Activated T-cell treated with anti-CD3 and anti-CD28 coated beads for 24 hours (primary cell): Measurements from ENCODE around the gene SNCB.

Source experiments
- DNase-seq: peaks from one replicate; pipeline ENCODE4 v3.0.0-alpha.2; 2020; ENCODE audit warnings: low read depth

SNCB gene

DNA sequence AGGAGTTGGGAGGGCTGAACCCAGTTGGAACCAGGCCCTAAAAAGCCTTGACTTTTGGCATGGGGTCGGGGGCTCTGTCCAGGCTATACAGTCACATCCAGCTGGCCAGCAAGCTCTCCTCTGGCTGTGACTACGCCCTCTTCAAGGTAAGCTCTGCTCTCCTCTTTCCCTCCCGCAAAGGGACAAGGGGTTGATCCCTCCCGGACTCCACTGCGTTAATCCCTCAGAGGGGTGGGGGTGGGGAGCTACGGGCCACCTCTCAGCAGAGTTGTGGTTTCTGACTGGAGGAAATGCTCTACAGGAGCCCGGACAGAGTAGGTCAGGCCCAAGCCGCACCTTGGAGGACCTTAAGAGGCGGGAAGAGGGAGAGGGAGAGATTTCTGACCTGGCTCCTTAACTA lies 14.0 kb upstream of the SNCB start:
- no peak for DNase-seq

DNA sequence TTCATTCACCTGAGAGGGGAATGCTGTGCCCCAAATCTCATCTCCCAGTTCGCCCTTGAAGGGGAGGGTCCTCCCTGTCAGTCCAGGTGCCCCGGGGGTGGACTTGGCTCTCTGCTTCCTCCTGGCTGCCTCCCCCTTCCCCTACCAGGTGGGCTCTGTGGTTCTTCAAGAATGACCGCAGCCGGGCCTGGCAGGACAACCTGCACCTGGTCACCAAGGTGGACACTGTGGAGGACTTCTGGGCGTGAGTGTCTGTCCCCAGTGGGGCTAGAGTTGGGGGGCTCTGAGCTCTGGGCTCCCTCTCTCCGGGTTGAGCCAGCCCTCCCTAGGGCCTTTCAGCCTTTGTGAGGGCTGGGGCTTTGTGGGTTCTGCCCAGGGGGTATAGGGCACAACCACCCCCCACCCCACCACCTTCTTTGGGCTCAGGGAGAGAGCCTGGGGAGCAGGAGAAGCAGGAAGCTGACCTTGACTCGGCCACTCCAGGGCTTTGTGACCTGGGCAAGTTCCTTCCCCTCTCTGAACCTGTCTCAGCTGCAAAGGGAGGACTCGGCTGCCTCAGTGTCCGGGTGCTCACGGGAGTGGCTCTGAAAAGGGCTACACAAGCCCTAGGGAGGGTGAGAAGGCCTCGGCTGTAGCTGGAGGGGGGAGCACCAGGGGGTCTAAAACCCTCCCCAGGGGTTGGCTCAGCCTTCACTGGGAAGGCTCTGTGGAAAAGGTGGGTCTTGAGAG lies 13.3 kb upstream of the SNCB start:
- DNase-seq: no peak

DNA sequence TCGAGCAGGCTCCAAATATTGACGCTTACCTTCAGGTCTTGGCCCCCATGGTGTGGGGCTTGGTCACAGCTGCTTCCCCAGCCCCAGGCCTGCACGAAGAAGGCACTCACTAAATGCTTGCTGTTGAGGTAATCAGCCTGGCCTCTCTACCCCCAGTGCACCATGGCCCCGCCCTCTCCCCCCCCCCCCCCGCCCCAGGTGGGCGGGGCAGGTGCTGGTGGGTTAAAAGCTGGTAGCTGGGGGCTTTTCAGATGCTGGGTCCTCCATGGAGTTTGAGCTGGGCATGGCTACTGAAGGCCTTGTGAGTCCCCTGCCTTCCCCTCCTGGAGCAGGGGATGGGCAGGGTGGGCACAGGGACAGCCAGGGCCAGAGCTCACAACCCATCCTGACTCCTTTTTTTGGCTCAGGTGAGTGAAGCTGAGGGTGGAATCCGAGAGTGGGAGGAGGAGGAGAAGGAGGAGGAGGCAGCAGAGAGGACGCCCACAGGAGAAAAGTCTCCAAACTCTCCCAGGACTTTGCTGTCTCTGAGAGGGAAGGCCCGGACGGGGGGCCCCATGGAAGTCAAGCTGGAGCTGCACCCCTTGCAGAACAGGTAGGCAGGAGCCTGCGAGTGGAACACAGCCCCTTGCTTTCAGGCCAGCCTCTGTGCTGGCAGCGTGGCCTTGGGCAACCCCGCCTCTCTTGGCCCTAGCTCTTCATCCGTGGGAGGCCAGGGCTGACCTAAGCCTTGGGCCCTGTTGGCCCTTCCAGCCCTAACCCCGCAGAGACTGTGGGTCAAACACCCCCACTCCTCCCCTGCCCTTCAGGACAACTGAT lies 12.5 kb upstream of the SNCB start:
- DNase-seq: no peak

DNA sequence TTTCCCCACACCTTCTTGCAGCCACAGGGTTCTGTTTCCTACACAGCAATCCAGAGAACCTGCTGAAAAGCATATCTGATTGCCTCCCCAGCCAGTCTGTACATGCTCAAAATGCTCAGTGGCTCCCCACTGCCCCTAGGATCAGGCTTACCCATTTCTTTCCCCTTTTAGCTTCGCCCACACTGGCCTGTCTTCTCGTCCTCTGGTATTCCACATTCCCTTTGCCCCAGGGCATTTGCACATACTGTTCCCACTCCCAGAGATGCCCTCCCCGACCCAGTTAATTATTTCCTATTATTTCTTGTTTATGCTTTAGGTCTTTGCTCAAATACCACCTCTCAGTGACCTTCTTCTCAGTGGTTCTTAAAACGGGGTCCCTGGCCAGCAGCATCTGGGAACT lies 10.3 kb upstream of the SNCB start:
- no peak for DNase-seq

DNA sequence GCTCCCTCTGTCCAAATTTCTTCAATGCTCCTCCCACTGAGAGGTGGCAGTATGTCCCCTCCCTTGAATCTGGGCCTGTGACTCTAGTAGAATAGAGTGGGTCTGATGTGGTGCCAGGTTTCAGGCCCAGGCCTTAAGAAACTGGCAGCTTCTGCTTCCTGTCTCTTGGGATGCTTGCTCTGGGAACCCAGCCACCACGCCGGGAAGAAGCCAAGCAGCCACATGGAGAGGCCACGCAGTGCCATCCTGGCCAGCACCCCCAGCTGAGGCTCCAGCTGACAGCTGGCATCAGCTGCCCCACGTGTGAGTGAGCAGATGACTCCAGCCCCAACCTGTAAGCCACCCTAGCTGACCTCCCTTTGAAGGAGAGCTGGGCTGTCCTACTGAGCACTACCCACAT lies 9.6 kb upstream of the SNCB start:
- no peak for DNase-seq

DNA sequence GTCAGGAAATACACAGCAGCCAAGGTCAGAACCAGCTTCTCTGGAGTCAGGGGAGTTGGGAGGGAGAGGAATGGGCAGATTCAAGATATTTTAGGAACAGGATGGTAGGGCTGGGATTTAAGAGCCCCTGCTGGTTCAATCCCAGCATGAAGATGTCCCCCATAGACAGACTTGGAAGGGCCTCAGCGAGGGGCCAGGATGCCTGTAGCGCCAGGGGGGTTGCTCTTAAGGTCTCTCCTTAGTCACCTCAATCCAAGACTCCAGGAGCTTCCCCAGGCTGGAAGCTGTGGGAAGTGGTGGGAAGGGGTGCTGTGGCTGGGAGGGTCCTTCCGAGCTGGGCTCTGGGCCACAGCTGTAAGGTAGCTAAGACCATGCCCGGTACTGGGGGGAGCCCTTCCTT lies 8.9 kb upstream of the SNCB start:
- DNase-seq: no peak

DNA sequence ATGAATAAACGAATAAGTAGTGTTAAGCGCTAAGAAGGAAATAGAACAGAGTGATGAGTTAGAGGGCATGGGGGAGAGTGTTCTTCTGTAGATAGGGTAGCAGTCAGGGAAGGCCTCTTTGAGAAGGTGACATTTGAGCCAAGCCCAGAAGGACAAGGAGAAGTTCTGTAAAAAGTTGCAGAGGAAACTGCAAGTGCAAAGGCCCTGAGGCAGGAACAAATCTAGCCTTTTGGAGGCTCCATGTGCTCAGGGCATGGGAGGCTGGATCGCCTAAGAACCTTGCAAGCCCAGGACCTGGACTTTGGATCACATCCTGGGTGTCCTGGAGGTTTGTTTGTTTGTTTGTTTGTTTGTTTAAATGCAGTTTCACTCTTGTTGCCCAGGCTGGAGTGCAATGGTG lies 8.1 kb upstream of the SNCB start:
- DNase-seq: no peak

DNA sequence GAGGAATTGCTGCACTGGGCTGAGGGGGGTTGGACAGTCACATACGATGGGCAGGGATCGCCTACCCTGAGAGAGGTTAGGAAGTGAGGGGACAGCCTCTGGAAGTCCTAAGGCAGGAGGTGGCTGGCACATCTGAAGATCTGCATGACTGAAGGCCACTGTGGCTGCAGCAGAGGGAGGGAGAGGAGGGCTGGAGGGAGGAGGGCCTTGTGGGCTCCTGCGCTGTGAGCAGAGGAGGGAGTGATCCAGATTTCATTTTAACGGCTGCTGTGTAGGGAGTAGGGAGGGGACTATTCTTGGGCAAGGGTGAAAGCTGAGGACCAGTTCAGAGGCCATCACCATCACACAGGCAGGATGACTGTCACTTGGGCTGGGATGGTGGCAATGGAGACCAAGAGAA lies 7.2 kb upstream of the SNCB start:
- no peak for DNase-seq

DNA sequence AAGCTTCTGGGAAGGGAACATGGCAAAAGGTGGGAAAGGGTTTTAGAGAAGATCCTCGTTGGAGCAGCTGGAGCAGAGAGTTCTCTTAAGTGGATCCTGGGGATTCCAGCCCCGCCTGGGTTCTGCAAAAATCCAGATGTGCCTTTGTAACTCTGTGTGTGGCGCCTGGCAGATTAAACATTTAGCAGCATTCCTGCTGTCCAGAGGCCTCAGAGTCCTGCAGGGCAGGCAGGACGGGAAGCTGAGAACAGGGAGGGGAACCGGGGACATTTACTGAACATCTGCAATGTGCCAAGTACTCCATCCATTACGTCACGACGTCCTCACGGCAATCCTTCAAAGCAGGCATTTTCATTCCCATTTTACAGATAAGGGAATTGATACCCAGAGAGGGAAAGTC lies 6.1 kb upstream of the SNCB start:
- no peak for DNase-seq

DNA sequence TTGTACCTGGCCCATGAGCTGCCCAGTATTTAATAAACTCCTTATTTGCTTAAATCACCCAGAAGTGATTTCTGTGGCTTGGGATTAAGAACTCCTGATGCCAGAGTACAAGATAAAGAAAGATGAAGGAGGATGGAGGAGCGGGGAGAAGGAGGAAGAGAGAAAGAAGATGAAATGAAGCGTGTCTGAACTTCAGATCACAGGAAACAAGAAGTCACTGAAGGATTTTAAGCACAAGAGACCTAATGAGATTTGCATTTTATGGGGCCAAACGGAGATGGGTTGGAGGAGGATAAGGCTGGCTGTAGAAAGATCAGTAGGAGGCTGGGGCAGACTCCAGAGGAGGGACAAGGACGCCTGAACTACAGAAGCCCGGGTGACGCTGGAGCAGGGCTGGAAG lies 3.3 kb upstream of the SNCB start:
- DNase-seq: no peak

DNA sequence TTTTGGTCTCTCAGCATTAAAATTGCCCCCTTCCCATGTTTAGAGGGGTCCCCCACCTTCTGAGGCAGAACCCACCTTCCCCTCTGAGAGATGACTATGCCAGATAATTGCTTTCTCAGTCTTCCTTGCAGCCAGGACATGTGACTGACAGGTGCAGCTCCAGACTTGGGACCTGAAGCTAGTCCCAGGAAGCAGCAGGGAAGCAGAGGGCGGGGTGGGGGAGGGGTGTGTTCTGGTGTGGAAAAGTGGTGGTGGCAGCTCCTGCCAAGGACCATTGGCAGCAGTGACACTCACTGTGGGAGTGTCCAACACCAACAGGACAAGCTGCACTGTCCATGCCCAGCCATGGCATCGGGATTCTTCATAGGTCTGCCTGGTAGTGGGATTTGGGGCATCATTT lies 2.4 kb upstream of the SNCB start:
- DNase-seq: no peak

DNA sequence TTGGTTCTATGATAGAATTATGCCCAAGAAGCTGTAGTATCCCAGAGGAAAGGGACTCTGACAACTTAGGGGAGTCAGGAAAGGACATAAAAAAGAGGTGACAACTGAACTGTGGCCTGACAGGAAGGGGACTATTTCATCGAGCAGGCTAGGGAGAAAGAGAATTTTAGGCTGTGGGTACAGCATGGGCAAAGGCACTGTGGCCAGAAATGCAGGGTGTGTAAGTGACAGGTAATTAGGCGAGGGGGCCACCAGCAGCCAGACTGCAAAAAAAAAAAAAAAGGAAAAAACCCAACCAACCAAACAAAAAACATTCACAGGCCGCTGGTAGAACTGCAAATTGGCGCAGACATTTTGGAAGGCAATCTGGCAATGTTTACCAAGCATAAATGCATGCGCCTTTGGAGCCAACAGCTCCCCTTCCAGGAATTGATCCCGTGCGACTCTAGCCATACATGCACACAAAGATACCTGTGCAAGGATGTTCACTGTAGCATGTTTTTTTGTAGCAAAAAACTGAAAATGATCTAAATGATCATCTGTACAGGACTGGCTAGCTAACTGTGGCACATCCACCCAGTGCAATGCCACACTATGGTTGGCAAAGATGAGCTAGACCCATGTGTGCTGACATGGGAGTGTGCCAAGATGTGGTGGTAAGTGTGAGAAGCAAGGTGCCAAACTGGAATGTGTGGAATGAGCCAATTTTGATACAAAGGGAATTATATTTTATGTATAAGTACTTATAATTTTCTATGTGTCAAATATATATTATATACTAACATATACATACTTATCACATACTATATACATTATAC lies 1.3 kb upstream of the SNCB start:
- DNase-seq: no peak

DNA sequence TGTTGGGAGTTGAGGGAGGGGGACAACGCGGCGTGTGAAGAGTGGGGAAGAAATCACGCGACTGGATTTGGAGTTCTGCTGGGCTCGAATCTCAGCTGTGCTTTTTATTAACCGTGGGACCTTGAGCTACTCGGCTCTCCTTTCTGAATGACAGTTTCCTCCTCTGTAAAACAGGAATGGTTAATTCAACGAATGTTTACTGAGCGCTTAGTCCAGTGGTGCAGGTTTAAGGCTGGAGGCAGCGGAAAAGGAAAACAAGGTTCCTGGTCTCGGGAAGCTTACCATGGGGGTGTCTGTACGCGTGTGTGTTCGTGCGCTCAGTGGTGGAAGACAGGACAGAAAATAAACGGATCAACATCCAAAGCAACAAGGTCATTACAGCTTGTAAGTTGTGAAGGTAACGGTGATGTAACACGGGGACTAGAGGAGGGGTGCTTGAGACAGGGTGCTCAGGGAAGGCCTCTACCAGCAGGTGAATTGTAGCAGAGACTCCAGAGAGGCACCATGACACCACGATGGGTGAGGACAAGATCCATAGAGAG lies 418 bp upstream of the SNCB start:
- no peak for DNase-seq

DNA sequence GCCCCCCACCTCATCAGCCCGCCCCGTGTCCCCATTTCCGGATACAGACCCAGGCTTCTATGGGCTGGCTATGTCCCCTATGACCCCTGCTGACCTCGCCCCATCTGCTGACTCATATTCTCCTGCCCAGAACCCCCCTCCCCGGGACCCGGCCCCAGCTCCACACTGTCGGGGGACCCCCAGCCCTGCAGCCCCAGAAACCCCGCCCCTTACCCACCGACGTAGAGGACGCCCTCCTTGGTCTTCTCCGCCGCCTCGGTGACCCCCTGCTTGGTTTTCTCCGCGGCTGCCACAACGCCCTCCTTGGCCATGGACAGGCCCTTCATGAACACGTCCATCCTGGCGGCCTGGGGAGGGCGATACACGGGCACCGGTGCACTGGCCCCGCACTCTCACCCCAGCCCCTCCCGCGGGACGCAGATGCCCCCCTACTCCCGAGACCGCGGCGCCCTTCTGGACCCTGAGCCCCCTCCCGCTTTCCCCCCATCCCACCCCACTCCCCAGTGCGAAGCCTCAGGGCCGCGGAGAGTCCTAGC lies 949 bp downstream of the SNCB start:
- DNase-seq: no peak

DNA sequence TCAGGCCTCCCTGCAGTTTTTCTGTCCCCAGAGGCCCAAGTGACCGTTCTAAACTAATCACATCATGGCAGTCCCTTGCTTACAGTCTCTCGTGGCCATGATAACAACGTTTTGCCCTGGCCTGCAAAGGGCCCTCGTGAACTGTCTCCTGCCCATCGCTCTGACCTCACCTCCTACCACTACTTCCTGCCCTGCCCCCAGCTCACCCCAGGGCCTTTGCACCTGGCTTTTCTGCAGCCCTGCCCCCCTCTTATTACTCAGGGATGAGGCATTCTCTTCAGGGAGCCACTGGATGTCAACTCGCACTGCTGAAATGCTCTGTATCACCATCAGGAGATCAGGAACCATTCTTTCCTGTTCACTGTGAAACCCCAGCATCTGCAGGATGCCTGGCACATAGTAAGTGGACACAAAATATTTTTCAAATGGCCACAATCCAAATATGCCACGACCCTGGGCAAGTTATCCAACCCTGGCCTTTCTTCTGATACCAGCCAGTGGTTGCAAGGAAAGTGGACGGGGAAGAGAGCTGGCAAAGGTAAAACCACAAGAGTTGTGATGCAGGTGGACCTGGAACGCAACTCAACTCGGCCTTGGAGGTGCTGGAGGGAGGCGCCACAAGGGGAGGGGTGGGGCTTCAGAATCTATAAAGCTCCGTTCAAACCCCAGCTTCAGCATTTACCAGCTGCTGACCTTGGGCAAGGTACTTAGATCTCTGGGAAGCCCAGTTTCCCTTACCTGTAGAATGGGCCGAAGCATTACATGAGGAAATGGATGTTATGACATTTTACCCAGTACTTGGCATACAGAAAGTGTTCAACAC lies 1.7 kb downstream of the SNCB start:
- no peak for DNase-seq

DNA sequence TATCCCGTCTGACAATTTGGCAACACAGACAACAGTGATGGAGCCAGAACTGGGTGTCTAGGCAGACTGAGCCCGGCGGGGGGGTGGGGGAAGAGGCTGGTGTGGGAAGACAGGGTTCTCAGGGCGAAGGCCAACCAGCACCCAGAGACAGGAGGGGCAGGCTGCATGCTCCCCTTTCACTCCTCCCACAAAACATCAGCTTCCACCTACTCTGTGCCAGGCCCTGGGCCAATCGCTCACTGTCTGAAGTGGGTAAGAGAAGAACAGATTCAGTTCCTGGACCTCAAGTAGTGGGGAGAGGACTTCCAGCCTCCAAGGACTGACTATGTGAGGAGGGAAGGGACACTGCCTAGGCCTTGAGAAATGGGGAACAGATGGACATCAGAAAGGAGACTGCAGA lies 2.8 kb downstream of the SNCB start:
- DNase-seq: no peak

DNA sequence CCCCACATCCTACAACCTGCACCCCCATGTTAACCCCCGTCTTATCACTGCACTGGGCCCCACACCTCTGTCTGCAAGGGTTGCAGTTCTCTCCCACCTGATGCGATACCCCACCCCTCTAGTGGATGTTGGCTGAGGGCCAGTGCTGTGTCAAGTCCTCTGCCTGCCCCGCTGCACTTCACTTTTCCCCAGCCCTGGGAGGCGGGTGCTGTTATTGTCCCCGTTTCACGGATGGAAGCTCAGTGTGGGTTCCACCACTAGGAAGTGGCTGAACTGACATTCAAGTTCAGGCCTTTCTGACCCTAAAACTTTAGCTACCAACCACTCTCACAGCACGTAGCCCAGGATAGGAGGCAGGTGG lies 3.5 kb downstream of the SNCB start:
- DNase-seq: no peak

DNA sequence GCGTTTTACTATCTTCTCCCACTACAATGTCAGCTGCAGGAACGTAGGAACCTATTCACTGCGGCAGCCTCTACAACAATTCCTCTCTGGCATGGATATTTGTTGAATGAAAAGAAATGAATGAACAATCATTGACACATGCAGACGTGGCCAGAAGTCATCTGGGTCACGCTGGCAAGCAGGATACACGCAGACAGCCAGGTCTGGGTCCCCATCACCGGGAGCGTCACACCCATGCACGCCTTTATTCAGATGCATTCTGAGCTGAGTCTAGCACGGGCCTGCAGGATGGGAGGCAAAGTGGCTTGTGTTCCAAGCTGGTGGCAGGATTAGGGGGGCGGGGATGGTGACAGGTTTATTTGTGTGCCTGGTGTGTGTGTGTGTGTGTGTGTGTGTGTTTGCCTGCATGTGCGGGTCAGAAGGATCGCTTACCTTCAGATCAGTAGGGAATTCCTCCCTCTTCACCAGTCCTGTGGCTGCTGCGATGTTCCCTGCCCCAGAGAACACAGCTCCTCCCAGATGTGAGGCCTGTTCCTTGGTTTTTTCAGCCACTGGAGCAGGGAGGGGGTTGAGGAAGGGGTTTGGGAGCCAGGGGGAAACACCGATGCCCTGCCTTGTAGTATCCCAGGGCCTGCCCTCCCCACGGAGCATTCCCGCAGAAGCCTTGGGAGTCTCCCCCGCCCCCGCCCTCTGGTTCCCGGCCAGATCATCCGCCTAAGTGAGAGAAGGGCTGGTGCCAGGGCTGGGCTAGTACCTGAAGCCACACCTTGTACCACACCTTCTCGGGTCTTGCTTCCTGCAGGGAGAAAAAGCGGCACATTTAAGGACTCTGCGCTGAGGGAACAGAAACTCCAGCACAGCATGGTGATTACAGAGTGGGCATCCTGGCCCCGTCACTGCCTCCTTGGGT lies 4.1 kb downstream of the SNCB start:
- no peak for DNase-seq

DNA sequence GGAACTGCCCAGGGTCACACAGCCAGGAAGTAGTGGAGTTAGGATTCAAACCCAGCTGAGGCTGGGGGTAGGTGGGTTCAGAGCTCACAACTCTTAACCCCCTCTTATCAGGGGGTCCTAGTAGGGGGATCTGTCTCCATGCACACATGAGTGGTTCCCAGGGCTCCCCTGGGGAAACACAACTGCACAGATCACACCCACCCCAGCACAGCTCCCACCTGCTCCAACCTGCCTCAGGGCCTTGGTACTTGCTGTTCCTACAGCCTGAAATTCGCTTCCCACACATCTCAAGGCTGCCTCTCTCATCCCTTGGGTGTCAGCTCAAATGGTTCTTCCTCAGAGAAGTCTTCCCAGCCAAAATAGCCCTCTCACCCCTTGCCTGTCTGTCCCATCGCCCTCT lies 4.8 kb downstream of the SNCB start:
- no peak for DNase-seq

DNA sequence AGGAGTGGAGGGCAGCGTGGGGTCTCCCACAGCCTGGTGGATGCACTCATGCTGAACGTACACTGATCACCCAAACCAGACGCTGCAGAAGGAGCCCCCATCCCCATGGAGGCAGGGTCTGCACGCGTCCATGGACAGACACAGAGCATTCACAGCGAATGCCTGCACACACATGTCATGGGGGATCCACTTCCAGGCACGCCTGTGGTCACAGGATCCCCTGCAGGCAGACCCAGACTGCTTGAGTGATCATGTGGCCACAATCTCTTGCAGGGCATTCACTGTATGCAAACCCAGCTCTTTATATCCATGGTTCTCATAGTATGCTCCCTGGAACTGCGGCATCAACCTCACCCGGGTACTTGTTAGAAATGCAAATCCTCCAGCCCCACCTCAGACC lies 5.4 kb downstream of the SNCB start:
- DNase-seq: no peak

DNA sequence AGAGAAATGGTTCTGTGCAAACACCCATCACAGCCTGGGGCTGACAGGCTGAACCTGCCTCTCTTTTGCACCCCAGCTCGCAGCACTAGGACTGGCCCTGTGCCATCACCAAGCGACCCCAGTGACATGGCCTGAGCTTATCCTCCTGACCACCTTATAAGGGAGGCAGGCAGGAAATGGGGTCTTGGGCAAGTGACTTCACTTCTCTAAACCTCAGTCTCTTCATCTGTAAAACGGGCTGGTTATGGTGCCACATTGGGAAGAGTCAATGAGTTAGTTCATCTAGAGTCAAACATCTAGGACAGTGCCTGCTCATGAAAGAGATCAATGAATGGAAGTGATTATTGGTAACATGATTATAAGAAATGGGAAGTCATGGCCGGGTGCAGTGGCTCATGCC lies 6.2 kb downstream of the SNCB start:
- DNase-seq: no peak
